ENCODE results near the gene RBP5. TPM values are rescaled to one million over a fixed set of nuclear protein-coding genes. Genes with fewer than 3 reads are reported as not detected.

The RBP5 gene
- total RNA-seq, 2 experiments from 2014 or later = 0.29 to 0.42 TPM

DNA sequence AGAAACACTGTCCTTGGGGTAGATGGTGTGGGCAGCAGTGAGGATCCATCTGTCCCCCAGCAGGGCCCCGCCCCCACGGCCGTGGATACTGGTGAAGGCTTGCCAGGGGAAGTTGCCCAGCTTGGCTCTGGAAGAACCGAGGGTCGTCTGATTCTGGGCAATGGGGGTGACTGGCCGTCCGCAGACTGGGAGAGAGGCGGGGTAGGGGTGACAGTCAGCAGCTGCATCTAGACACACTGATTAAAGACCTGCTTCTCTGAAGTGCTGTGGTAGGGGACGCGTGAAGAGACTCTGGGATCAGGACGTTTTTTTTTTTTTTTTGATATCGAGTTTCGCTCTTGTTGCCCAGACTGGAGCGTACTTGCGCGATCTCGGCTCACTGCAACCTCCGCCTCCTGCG, 31.7 kb downstream of the RBP5 start:
- peaks cover 16% of the 10 kb centered on the region for H3K36me3 Mint-ChIP-seq (ENCODE audit: low read depth)
- no peak for DNase-seq
- ChIA-PET POLR2A (interaction anchor here (1.1 kb wide), 1 partner anchor 11 kb away, joined by 4 read pairs; no protein-coding TSS in a partner anchor), CTCF (interaction anchor here (1.7 to 2.0 kb wide), 2 partner anchors 11 to 12 kb away, joined by 8 to 13 read pairs; partner anchors contain the start of gene C1RL)
- ATAC-seq = no peak
- H3K9me3 Mint-ChIP-seq (ENCODE audit: insufficient read depth) = no peaks in the 10 kb centered on the region
- peaks cover 11% of the 10 kb centered on the region for H3K4me1 Mint-ChIP-seq (ENCODE audit: low read depth)
- H3K27ac Mint-ChIP-seq = no peak overlapping the region
- H3K27me3 Mint-ChIP-seq (ENCODE audit: low read depth) = peaks cover 5% of the 10 kb centered on the region
- H3K4me3 Mint-ChIP-seq = no peak overlapping the region

GRCh38 chr12:7096006-7096932, 32.4 kb downstream of the RBP5 start:
- H3K9me3 Mint-ChIP-seq (ENCODE audit: insufficient read depth) = no peaks in the 10 kb centered on the region
- POLR2A ChIA-PET = interaction anchor here (0.6 to 1.1 kb wide), 3 partner anchors 11 to 142 kb away, joined by 3 to 4 read pairs (median 4); no protein-coding TSS in a partner anchor
- H3K27ac Mint-ChIP-seq = peak overlapping the region; percentile 57
- H3K4me3 Mint-ChIP-seq = no peak overlapping the region
- peaks cover 5% of the 10 kb centered on the region for H3K27me3 Mint-ChIP-seq (ENCODE audit: low read depth)
- CTCF ChIA-PET = interaction anchor here (1.0 to 2.2 kb wide), 4 partner anchors 8 to 16 kb away, joined by 3 to 13 read pairs (median 7); partner anchors contain the start of gene C1RL
- DNase-seq (no peak), ATAC-seq (no peak)
- peaks cover 12% of the 10 kb centered on the region for H3K4me1 Mint-ChIP-seq (ENCODE audit: low read depth)
- peaks cover 13% of the 10 kb centered on the region for H3K36me3 Mint-ChIP-seq (ENCODE audit: low read depth)

GRCh38 chr12:7093892-7094291, 34.8 kb downstream of the RBP5 start:
- no peak overlapping the region for H3K27ac Mint-ChIP-seq
- ChIA-PET POLR2A (interaction anchor here (0.6 to 2.2 kb wide), 4 partner anchors 9 to 150 kb away, joined by 3 to 12 read pairs (median 4); partner anchors contain the start of genes C12orf57, C1RL and RNU7-1), CTCF (interaction anchor here (0.7 to 1.4 kb wide), 3 partner anchors 19 to 76 kb away, joined by 3 to 4 read pairs (median 4); partner anchors contain the start of gene LPCAT3)
- H3K27me3 Mint-ChIP-seq (ENCODE audit: low read depth) = peaks cover 5% of the 10 kb centered on the region
- peaks cover 9% of the 10 kb centered on the region for H3K36me3 Mint-ChIP-seq (ENCODE audit: low read depth)
- H3K4me1 Mint-ChIP-seq (ENCODE audit: low read depth) = peaks cover 12% of the 10 kb centered on the region
- no peak overlapping the region for H3K4me3 Mint-ChIP-seq
- no peaks in the 10 kb centered on the region for H3K9me3 Mint-ChIP-seq (ENCODE audit: insufficient read depth)
- DNase-seq = no peak
- ATAC-seq = no peak

DNA sequence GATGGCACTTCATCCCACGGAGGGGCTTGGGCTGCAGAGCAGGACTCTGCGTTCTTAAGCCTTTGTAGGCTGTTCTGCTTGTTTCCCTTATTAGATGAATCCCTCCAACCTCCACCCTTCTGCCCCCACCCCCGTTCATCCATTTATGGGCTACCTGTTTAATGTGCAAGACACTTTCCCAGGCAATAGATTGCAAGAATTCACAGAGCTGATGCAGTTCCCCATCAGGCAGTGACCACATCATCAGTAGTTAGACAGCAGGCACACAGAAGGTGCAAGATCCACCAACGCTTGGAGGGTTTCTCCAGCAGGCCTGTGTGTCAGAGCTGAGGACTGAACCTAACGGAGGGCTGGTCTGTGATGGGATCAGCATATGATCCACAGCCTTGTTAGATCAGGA, 35.2 kb downstream of the RBP5 start:
- DNase-seq (no peak), ATAC-seq (no peak)
- no peaks in the 10 kb centered on the region for H3K9me3 Mint-ChIP-seq (ENCODE audit: insufficient read depth)
- peaks cover 12% of the 10 kb centered on the region for H3K4me1 Mint-ChIP-seq (ENCODE audit: low read depth)
- ChIA-PET CTCF (interaction anchor here (0.9 to 1.4 kb wide), 4 partner anchors 14 to 118 kb away, joined by 3 to 6 read pairs (median 4); partner anchors contain the start of gene LPCAT3), POLR2A (interaction anchor here (1.1 to 2.2 kb wide), 2 partner anchors 9 to 149 kb away, joined by 3 to 12 read pairs; partner anchors contain the start of genes C12orf57 and RNU7-1)
- H3K27me3 Mint-ChIP-seq (ENCODE audit: low read depth) = peaks cover 5% of the 10 kb centered on the region
- no peak overlapping the region for H3K4me3 Mint-ChIP-seq
- H3K36me3 Mint-ChIP-seq (ENCODE audit: low read depth) = peaks cover 7% of the 10 kb centered on the region
- no peak overlapping the region for H3K27ac Mint-ChIP-seq

DNA sequence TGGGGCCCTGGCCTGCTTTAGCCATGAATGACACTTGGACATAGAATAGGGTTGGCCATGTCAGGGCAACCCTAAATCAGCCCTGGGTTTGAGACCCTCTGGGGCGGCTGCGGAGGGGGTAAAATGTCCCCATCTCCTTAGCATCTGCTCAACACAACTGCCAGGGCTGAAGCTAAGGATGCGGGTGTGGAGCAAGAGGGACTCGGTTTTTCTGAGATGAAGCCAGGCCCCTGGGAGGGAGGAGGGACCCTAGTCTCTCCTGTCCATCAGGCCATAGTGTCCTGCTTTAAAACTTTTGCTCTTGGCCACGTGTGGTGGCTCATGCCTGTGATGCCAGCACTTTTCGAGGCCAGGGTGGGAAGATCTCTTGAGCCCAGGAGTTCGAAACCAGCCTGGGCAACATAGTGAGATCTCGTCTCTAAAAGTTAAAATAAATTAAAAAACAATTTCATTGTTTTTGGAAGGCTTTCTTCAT, 35.7 kb downstream of the RBP5 start:
- DNase-seq = no peak
- POLR2A ChIA-PET = interaction anchor here (2.2 kb wide), 1 partner anchor 149 kb away, joined by 12 read pairs; the partner anchor contains the start of genes C12orf57 and RNU7-1
- Mint-ChIP-seq H3K27ac (peak overlapping the region; percentile 43), H3K9me3 (ENCODE audit: insufficient read depth) (no peaks in the 10 kb centered on the region), H3K27me3 (ENCODE audit: low read depth) (peaks cover 5% of the 10 kb centered on the region), H3K4me1 (ENCODE audit: low read depth) (peaks cover 12% of the 10 kb centered on the region), H3K36me3 (ENCODE audit: low read depth) (peaks cover 2% of the 10 kb centered on the region), H3K4me3 (peak overlapping the region; percentile 80)
- ATAC-seq = no peak
- CTCF ChIA-PET = interaction anchor here (0.7 to 2.7 kb wide), 12 partner anchors 12 to 169 kb away, joined by 3 to 8 read pairs (median 4); partner anchors contain the start of genes C12orf57, LPCAT3 and RNU7-1

DNA sequence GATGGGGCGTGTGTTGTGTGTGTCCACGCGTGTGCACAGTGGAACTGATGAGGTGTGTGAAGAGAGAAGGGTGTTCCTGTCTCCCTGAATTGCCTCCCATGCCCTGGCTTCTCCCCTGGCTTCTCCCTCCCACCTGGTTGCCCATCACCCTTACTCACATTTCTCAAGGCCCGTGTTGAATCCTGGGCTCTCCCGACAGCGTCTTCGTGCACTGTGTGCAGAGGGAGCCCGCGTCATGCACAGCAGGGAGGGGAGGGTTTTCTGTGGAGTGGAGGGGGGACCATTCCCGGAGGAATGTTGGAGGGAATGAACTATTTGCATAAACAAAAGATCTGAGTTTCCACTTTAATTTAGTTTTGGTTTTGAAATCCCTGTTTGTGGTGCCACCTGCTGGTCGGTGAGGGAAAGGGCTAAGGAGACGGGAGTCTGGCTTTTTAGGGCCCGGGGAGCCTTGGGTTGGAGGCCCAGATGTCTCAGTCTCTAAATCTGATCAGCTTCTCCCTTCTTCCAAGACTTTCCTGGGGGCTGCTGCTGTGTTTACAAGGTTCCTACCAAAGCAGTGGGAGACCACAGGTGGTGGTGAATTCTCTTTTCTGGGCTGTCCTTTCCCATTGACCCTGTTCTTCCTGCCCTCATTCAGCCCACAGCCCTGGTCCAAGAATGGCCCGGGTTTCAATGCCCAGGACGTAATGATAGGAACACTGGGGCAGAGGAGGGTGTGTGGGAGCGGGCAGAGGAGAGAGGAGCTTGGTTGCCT, 36.3 kb downstream of the RBP5 start, which contains the start of gene C1R:
TSS of gene C1R (minus strand) at position 217 of the 757 bp plus-strand sequence. CDS start at position 160, 57 bp downstream.
- Mint-ChIP-seq H3K4me3 (peak within 1 kb of the TSS; percentile 80), H3K4me1 (ENCODE audit: low read depth) (peaks cover 12% of the 10 kb centered on the region), H3K9me3 (ENCODE audit: insufficient read depth) (no peaks in the 10 kb centered on the region), H3K36me3 (ENCODE audit: low read depth) (no peaks in the 10 kb centered on the region), H3K27ac (peak within 1 kb of the TSS; percentile 80), H3K27me3 (ENCODE audit: low read depth) (peaks cover 5% of the 10 kb centered on the region)
- ChIA-PET POLR2A (interaction anchor here (2.2 kb wide), 1 partner anchor 148 kb away, joined by 12 read pairs; the partner anchor contains the start of genes C12orf57 and RNU7-1), CTCF (interaction anchor here (0.7 to 2.7 kb wide), 13 partner anchors 12 to 168 kb away, joined by 3 to 8 read pairs (median 4); partner anchors contain the start of genes C12orf57, LPCAT3 and RNU7-1)
- ATAC-seq = peak; percentile 71
- peak; percentile 81 for DNase-seq

DNA sequence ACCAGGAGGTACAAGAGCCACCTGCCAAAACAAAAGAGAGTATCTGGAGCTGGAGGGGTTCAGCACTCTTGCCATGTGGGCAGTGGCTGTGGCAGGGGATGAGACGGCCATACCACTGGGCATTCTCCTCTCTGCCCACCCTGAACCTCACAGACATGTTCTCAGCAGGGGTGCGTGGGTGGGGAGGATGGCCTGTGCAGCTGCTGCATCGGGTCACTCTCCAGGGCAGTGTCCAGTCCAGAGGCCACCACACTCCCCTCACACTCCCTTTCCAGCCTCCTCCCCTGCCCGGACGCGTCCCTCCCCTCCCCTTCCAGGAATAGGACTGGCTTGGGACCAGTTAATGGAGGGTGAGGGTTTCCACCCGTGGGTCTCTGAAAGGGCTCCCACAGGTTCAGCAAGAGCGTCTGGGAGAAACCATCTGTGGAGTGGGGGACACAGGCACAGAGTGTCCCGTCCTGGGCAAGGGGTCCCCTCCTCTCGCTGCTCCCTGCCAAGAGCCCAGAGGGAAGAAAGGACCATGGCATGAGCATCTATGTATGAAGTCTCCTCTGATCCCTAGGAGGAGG, 36.9 kb downstream of the RBP5 start:
- Mint-ChIP-seq H3K9me3 (ENCODE audit: insufficient read depth) (no peaks in the 10 kb centered on the region), H3K4me3 (peak overlapping the region; percentile 80), H3K27me3 (ENCODE audit: low read depth) (peaks cover 5% of the 10 kb centered on the region), H3K36me3 (ENCODE audit: low read depth) (no peaks in the 10 kb centered on the region), H3K4me1 (ENCODE audit: low read depth) (peaks cover 12% of the 10 kb centered on the region), H3K27ac (peak overlapping the region; percentile 80)
- ATAC-seq (no peak), DNase-seq (no peak)
- POLR2A ChIA-PET = interaction anchor here (1.4 kb wide), 2 partner anchors 17 to 148 kb away, joined by 3 to 5 read pairs; partner anchors contain the start of genes C12orf57, C1RL and RNU7-1
- CTCF ChIA-PET = interaction anchor here (0.7 to 2.7 kb wide), 8 partner anchors 18 to 167 kb away, joined by 3 to 10 read pairs (median 5); partner anchors contain the start of genes C12orf57 and RNU7-1

- DNase-seq (no peak), ATAC-seq (no peak)
- peaks cover 12% of the 10 kb centered on the region for H3K4me1 Mint-ChIP-seq (ENCODE audit: low read depth)
- ChIA-PET CTCF (interaction anchor here (0.7 to 2.7 kb wide), 6 partner anchors 19 to 222 kb away, joined by 3 to 10 read pairs (median 5); partner anchors contain the start of genes C12orf57 and RNU7-1), POLR2A (interaction anchor here (1.4 kb wide), 2 partner anchors 17 to 147 kb away, joined by 3 to 5 read pairs; partner anchors contain the start of genes C12orf57, C1RL and RNU7-1)
- no peak overlapping the region for H3K4me3 Mint-ChIP-seq
- H3K9me3 Mint-ChIP-seq (ENCODE audit: insufficient read depth) = no peaks in the 10 kb centered on the region
- H3K27me3 Mint-ChIP-seq (ENCODE audit: low read depth) = peaks cover 5% of the 10 kb centered on the region
- no peak overlapping the region for H3K27ac Mint-ChIP-seq
- H3K36me3 Mint-ChIP-seq (ENCODE audit: low read depth) = no peaks in the 10 kb centered on the region
Observed at GRCh38 chr12:7091171-7091570, 37.5 kb downstream of the RBP5 start.

DNA sequence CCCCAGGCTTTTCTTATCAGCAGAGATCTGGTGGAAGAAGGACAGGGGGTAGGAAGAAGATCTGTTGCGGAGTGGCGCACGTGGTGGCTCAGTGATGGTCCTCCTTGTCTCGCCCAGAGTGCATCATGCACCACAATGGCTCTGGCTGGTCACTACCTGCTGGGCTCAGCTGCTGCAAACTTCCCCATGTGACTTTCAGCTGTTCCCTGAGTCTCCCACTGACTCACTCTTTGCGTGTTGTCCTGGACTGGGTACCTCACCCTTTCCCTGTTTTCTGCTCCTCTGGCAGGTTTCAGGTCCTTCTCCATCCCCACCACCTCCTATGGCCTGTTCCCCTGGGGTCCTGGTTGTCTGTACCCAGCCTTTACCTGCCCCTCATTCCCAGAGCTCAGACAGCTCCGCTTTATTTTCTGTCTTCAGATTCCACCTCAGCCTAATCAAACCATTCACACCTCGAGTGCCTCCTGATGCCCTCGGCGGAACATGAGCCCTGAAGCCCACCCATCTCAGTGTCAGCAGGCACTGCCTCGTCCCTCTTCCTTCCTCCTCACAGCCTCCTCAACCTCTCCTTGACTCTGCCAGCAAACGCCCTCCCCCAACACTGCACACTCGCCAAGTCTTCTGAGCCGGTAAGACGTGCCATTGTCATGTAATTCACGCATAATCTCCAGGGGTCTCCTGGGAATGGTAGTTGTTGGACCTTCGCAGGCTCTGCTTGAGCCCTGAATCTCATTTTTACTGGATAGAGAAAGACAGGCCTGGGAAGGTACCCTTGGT, 38.3 kb downstream of the RBP5 start:
- H3K27me3 Mint-ChIP-seq (ENCODE audit: low read depth) = peaks cover 5% of the 10 kb centered on the region
- peaks cover 10% of the 10 kb centered on the region for H3K4me1 Mint-ChIP-seq (ENCODE audit: low read depth)
- DNase-seq = no peak
- POLR2A ChIA-PET = interaction anchor here (1.4 to 4.0 kb wide), 3 partner anchors 18 to 146 kb away, joined by 3 to 17 read pairs (median 5); partner anchors contain the start of genes C12orf57, C1RL and RNU7-1
- no peaks in the 10 kb centered on the region for H3K36me3 Mint-ChIP-seq (ENCODE audit: low read depth)
- H3K9me3 Mint-ChIP-seq (ENCODE audit: insufficient read depth) = no peaks in the 10 kb centered on the region
- no peak overlapping the region for H3K4me3 Mint-ChIP-seq
- H3K27ac Mint-ChIP-seq = no peak overlapping the region
- CTCF ChIA-PET = interaction anchor here (1.0 to 2.7 kb wide), 4 partner anchors 23 to 221 kb away, joined by 3 to 10 read pairs (median 7); partner anchors contain the start of genes C12orf57 and RNU7-1
- ATAC-seq = no peak
